ENCODE data around the gene AKAP6. TPM values are rescaled to one million over a fixed set of nuclear protein-coding genes. Genes with fewer than 3 reads are reported as not detected.
A peak's percentile ranks its signal among the peaks of the same experiment; 100 is the strongest.
"Not testable (repeated sequence)": the region's sequence is repeated elsewhere in the genome, so short reads cannot be mapped to it uniquely, and the experiment has no call there.

The AKAP6 gene
- polyA plus RNA-seq, 12 donors: 20.1 to 83.2 (median 62.1) TPM; not detected in 1

- DNase-seq: no peak
These were observed 403.9 kb downstream of the AKAP6 start for GRCh38 chr14:32733015-32733414.

DNA sequence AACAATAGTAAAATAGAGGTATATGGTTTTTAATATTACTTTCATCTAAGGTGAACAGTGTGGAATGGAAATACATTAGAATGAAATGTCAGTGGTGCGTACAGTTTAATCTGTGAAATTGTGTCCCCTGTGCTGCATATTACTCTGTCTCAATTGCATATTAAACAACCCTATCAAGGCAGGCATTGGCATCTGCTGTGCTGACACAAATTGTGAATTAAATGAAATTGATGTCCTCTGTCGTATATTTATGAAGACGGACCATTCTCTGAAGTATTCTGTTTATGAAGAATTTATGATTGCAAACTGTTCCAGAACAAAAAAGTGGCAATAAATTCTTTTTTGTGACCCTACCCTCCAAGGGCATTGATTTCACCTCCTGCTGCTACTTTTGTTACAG is 405.2 kb downstream of the AKAP6 start:
- DNase-seq: no peak

DNA sequence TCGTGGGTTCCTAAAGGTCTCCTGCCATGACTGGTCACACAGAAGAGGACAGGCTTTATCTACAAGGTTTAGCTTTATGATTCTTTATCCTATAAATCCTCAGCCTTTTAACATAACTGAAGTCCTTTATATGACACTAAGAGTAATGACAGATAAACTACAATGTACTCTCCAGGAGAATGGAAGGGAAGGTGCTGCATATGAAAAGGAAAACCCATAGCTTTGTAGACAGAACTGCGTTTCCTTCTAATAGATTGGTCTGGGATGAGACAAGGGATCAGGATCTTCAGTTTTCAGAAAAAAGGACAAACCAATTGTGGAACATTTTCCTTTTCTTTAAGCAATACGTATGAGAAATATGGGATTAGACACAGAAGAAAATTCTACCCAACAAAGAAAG is 408.5 kb downstream of the AKAP6 start:
- no peak for DNase-seq

DNA sequence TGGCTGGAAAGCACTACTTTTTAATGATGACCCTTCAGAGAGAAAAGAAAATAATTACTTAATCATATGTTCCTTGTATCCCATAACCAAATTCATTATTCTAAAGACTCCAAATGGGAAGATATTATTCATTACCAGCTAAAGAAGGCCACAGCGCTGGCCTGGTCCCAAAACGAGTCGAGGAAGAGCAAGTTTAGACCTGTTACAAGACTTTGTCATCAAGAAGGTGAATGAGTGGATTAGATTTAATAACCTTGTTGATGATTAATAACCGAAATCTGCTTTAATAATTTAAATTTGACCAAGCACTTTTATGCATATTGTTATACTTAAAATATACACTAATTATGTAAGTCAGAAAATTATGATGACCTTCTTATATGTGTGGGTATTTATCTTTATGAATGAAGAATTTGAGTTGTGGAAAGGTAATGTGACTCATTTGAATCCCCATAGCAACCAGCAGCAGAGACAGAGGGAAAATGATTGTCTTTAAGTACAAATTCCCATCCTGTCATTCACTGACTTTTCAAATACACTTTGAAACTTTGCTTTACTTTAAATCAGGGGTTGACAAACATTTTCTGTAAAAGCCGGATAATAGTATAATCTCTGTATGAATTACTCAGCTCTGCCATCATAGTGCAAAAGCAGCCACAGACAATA is 409.2 kb downstream of the AKAP6 start:
- DNase-seq: no peak

DNA sequence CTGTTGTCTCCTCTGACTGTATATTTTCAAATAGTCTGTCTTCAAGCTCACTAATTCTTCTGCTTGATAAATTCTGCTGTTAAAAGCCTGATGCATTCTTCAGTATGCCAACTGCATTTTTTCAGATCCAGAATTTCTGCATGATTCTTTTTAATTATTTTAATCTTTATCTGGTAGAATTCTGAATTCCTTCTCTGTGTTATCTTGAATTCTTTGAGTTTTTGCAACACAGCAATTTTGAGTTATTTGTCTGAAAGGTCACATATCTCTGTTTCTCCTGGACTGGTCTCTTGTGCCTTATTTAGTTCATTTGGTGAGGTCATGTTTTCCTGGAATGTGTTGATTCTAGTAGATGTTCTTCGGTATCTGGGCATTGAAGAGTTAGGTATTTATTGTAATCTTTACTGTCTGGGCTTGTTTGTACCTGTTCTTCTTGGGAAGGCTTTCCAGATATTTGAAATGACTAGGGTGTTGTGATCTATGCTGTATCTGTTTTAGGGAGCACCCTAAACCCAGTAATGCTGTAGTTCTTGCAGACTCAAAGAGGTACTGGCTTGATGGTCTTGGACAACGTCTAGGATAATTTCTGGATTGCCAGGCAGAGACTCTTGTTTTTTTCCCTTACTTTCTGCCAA is 415.8 kb downstream of the AKAP6 start:
- no peak for DNase-seq

- DNase-seq: no peak
These were observed 425.1 kb downstream of the AKAP6 start for GRCh38 chr14:32754209-32754608.

DNA sequence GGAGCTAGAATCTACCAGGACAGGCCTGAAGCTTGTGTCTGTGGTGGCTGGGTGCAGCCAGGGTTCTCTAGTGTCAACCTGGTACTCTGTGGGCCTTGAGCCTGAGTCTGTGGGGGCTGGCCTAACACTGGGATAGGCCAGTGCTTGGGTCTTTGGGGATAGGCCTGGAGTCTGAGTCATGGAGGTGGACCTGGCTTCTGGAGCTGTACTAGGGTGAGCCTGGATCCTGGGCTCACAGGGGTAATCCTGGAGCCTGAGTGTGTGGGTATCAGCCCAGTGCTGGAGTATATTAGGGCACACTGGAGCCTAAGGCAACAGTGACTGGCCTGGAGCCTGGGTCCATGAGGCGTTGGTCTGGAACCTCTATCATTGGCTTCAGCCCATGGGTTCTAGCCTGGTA is 427.1 kb downstream of the AKAP6 start:
- no peak for DNase-seq

GRCh38 chr14:32756775-32757174 is 427.7 kb downstream of the AKAP6 start:
- DNase-seq: no peak

- no peak for DNase-seq
These were observed 428.5 kb downstream of the AKAP6 start for GRCh38 chr14:32757568-32757967.

GRCh38 chr14:32761381-32761968 is 432.4 kb downstream of the AKAP6 start:
- no peak for DNase-seq

GRCh38 chr14:32762886-32763285 is 433.8 kb downstream of the AKAP6 start:
- DNase-seq: peak; percentile 20

- DNase-seq: no peak
These were observed 434.6 kb downstream of the AKAP6 start for GRCh38 chr14:32763673-32764072.

DNA sequence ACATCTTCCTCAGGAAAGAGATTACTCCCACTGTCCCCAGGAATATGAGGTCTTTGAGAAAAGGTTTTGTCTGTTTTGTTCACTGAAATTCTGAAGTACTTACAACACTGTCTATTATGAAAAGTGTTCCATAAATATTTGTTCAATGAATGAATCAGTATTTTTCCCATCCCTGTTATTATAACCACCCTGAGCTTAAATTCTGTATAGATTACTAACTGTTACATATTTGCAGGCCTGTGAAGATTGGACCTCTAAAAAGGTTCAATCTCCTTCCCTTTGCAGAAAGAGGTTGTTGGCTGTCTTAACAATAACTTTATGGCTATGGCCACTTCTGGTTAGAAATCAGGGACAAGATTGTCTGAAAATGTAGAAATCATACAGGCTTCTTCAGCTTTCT is 435.0 kb downstream of the AKAP6 start:
- no peak for DNase-seq

- DNase-seq: no peak
These were observed 441.3 kb downstream of the AKAP6 start for GRCh38 chr14:32770422-32770821.

- DNase-seq: no peak
These were observed 445.1 kb downstream of the AKAP6 start for GRCh38 chr14:32774214-32774613.

DNA sequence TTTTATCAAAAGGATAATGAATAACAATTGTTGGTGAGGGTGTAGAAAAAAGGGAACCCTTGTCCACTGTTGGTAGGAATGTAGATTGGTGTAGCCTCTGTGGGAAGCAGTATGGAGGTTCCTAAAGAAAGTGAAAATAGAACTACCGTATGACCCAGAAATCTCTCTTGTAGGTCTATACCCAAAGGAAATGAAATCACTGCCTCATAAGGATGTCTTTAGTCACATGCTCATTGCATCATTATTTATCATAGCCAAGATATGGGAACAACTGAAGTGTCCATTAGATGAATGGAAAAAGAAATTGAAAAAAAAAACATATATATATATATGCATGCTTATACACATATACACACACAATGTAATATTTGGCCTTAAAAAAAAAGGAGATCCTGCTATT is 450.7 kb downstream of the AKAP6 start:
- no peak for DNase-seq

- DNase-seq: no peak
These were observed 455.3 kb downstream of the AKAP6 start for GRCh38 chr14:32784405-32784804.

GRCh38 chr14:32785585-32785984 is 456.5 kb downstream of the AKAP6 start:
- DNase-seq: no peak

GRCh38 chr14:32786886-32787285 is 457.8 kb downstream of the AKAP6 start:
- no peak for DNase-seq

- DNase-seq: not testable (repeated sequence)
These were observed 463.9 kb downstream of the AKAP6 start for GRCh38 chr14:32793033-32793432.

GRCh38 chr14:32800320-32800719 is 471.2 kb downstream of the AKAP6 start:
- DNase-seq: no peak

DNA sequence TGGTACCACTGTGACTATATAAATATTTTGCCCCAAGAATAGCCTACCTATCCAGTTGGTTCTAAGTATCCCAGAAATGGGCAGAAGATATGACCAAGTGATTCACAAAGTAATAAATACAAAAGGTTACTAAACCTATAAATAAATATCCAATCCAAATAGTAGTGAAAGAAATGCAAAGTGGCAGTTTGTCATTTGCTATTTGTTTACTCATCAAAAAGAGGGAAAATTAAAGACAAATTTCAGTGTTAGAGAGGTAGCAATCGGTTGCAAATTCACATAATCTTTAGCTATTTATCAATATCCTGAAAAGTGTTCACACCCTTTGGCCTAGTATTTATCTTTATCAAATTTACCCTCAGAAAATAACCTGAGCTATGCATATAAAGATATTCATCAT is 473.2 kb downstream of the AKAP6 start:
- no peak for DNase-seq

GRCh38 chr14:32805979-32806378 is 476.9 kb downstream of the AKAP6 start:
- DNase-seq: no peak

DNA sequence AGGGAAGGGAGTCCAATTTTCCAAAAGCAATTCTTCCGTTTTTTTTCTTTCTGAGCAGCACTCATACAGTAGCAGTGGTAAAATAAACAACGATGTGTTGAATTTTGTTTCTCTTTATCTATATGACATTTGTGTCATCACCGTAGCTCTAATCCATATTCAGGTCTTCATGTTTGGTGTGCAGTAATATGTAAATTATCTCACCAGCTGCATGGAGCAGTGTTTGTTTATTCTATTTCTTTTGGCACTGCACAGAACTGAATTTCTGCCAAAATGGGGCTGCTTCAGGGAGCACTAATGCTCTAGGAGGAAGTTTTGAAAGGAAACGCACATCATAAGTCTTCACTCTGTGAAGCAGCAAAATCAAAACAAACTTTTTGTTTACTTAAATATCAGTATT is 479.5 kb downstream of the AKAP6 start:
- peak; percentile 81 for DNase-seq

Measured in muscle of arm (tissue), 12 donors.